Gastroesophageal sphincter (tissue), 3 donors: Measurements from ENCODE around the gene SMARCB1.
A peak's percentile ranks its signal among the peaks of the same experiment; 100 is the strongest.

Experiments
- POLR2A ChIP-seq, 2 donors: fragments of 450-650 bp; IDR thresholded peaks; one replicate each; pipeline ENCODE4 v1.6.1; 2017; ENCODE audit warnings: antibody characterized with exemption in 2 of 2, mild to moderate bottlenecking in 2 of 2, moderate library complexity in 1 of 2
- POLR2AphosphoS5 ChIP-seq: sonication (generic); formaldehyde crosslinking; IDR thresholded peaks from one replicate; pipeline ENCODE4 v1.6.1; 2017; ENCODE audit warnings: antibody characterized with exemption
- TF ChIP-seq, protein P1 (sequence below), 4 experiments: fragments of 200-600 bp in 2 of 4; fragments of 450-650 bp in 2 of 4; sonication (generic) in 1 of 4; IDR thresholded peaks; one replicate each; pipeline ENCODE4 v1.5.1; 2017 to 2019; ENCODE audit warnings: antibody characterized with exemption in 4 of 4, mild to moderate bottlenecking in 2 of 4, moderate library complexity in 2 of 4

DNA sequence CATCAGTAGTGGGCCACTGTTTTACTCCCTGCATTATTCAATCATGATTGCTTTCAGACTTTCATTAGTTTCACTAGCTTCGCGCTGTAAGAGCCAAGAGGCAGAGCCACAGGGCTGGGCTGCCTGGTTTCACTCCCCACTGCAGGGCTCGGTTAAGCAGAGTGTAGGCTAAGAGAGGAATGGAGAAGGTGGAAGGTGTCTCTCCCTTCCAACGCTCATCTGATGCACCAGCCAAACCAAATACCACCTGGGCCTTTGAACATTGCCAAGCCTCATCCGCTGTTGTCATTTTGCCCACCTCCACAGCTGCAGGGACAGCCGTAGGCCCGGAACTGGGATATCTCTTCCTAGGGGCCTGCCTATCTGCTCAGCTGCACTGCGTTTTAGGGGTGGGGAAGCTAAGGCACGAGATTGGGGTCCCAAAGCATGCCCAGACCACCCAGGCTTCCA is 480 bp upstream of the SMARCB1 start:
- no peak for TF ChIP-seq POLR2A (IDR thresholded peaks at IDR 0.05)
- TF ChIP-seq POLR2AphosphoS5, result no peak
- TF ChIP-seq, protein P1, sequence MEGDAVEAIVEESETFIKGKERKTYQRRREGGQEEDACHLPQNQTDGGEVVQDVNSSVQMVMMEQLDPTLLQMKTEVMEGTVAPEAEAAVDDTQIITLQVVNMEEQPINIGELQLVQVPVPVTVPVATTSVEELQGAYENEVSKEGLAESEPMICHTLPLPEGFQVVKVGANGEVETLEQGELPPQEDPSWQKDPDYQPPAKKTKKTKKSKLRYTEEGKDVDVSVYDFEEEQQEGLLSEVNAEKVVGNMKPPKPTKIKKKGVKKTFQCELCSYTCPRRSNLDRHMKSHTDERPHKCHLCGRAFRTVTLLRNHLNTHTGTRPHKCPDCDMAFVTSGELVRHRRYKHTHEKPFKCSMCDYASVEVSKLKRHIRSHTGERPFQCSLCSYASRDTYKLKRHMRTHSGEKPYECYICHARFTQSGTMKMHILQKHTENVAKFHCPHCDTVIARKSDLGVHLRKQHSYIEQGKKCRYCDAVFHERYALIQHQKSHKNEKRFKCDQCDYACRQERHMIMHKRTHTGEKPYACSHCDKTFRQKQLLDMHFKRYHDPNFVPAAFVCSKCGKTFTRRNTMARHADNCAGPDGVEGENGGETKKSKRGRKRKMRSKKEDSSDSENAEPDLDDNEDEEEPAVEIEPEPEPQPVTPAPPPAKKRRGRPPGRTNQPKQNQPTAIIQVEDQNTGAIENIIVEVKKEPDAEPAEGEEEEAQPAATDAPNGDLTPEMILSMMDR (IDR thresholded peaks at IDR 0.05), result peak in 1 of 4 experiments; percentile 17
